CD8-positive, alpha-beta memory T cell (primary cell): ENCODE measurements around the gene FAM234B. TPM values are rescaled to one million over a fixed set of nuclear protein-coding genes. Genes with fewer than 3 reads are reported as not detected.
"Not testable (repeated sequence)": the region's sequence is repeated elsewhere in the genome, so short reads cannot be mapped to it uniquely, and the experiment has no call there.

Source experiments
- CTCF ChIA-PET: fragments of 350-600 bp; sonication (Branson Sonifier 250); formaldehyde crosslinking; loops from one replicate; lab custom pipeline; 2021; ENCODE audit warnings: antibody characterized with exemption; lab: Charles Lee
- POLR2A ChIA-PET: fragments of 350-600 bp; sonication (Branson Sonifier 250); formaldehyde crosslinking; loops from one replicate; lab custom pipeline; 2021; ENCODE audit warnings: antibody characterized with exemption; lab: Charles Lee
- DNase-seq, 5 donors: peaks; one replicate each; pipeline versions ENCODE4 v3.0.0 to v3.0.0-alpha.2; 2020 to 2022; ENCODE audit warnings: mixed read lengths in 1 of 5
- H3K27ac ChIP-seq: one replicate; pipeline ENCODE4 v1.7.0; 2013; ENCODE audit warnings: low read depth, mild to moderate bottlenecking, low read length, moderate library complexity
- H3K27me3 ChIP-seq: 2 replicates; pipeline ENCODE4 v1.7.0; 2013; ENCODE audit warnings: low read length, mild to moderate bottlenecking; ENCODE audit not compliant: insufficient read depth, poor library complexity, severe bottlenecking
- H3K36me3 ChIP-seq: 2 replicates; pipeline ENCODE4 v1.7.0; 2013; ENCODE audit warnings: mild to moderate bottlenecking, low read length, moderate library complexity; ENCODE audit not compliant: insufficient read depth
- H3K4me1 ChIP-seq: 2 replicates; pipeline ENCODE4 v1.7.0; 2013; ENCODE audit warnings: mild to moderate bottlenecking, low read length, moderate library complexity; ENCODE audit not compliant: insufficient read depth
- H3K4me3 ChIP-seq: 2 replicates; pipeline ENCODE4 v1.7.0; 2013; ENCODE audit warnings: mild to moderate bottlenecking, low read length
- H3K9me3 ChIP-seq: 2 replicates; pipeline ENCODE4 v1.7.0; 2013; ENCODE audit warnings: mild to moderate bottlenecking, low read length
- H3K27ac Mint-ChIP-seq, 8 donors: one replicate each; pipeline ENCODE4 v1.8.0; 2020 to 2021; ENCODE audit warnings: mixed read lengths in 8 of 8, mild to moderate bottlenecking in 6 of 8, inconsistent platforms in 3 of 8, moderate library complexity in 3 of 8
- H3K27me3 Mint-ChIP-seq, 2 donors: one replicate each; pipeline ENCODE4 v1.8.0; 2020 to 2021; ENCODE audit warnings: mixed read lengths in 2 of 2, mild to moderate bottlenecking in 1 of 2, moderate library complexity in 1 of 2
- H3K36me3 Mint-ChIP-seq, 3 donors: one replicate each; pipeline ENCODE4 v1.8.0; 2020 to 2021; ENCODE audit warnings: mixed read lengths in 3 of 3, inconsistent platforms in 1 of 3, mild to moderate bottlenecking in 1 of 3
- H3K4me1 Mint-ChIP-seq, 3 donors: one replicate each; pipeline ENCODE4 v1.8.0; 2020 to 2021; ENCODE audit warnings: mixed read lengths in 3 of 3, inconsistent platforms in 1 of 3, mild to moderate bottlenecking in 1 of 3
- H3K4me3 Mint-ChIP-seq, 7 donors: one replicate each; pipeline ENCODE4 v1.8.0; 2020 to 2021; ENCODE audit warnings: mixed read lengths in 7 of 7, mild to moderate bottlenecking in 6 of 7, moderate library complexity in 4 of 7, inconsistent platforms in 2 of 7
- H3K9me3 Mint-ChIP-seq, 5 donors: one replicate each; pipeline ENCODE4 v1.8.0; 2020 to 2022; ENCODE audit warnings: mixed read lengths in 5 of 5, mild to moderate bottlenecking in 3 of 5, moderate library complexity in 2 of 5, inconsistent platforms in 1 of 5
- polyA plus RNA-seq: library from polyadenylated mRNA; unstranded; fragments of 300-500 nt; fragmentation: Illumina TruSeq; gene quantifications from one replicate; pipeline ENCODE4 v1.2.3, GENCODE V29; 2021
- total RNA-seq, 2 experiments: library from RNA; stranded (reverse); gene quantifications; one replicate each; pipeline ENCODE4 v1.2.3, GENCODE V29; 2021

FAM234B gene
- total and polyA plus RNA-seq, 3 experiments from 2014 or later = 2.9 to 6.5 (median 5.2) TPM

DNA sequence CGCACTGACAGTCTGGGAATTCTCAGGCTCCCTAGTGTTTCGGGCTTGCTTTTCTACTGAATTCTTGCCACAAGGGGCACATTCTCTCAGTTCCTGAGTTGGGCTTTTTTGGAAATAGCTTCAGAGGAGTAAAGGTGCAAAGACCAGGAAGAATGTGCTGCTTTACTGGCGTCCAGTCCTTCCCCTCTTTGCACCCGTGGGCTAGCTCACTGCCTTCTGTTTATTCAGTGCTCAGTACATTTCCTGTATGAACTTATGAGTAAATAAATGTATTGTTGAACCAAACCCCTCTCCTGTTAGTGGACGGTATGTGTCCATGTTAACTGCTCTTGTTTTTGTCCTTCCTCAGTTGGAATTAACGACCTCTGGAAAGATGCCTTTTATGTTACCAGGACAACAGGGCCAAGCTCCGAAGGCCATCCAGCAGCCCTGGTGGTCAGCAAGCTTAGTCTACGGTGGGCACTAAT is 35.3 kb downstream of the FAM234B start:
- H3K27me3 ChIP-seq = no peaks in the 10 kb centered on the region
- H3K36me3 ChIP-seq = peaks cover 13% of the 10 kb centered on the region
- no peaks in the 10 kb centered on the region for H3K4me1 Mint-ChIP-seq
- H3K4me3 ChIP-seq = no peak overlapping the region
- H3K4me3 Mint-ChIP-seq = no peak overlapping the region
- H3K9me3 Mint-ChIP-seq = no peaks in the 10 kb centered on the region
- no peaks in the 10 kb centered on the region for H3K9me3 ChIP-seq
- no peak overlapping the region for H3K27ac ChIP-seq
- H3K36me3 Mint-ChIP-seq = peaks cover 10 to 40% (median 21%) of the 10 kb centered on the region in 3 donors
- CTCF ChIA-PET = interaction anchor here (0.9 kb wide), 1 partner anchor 165 kb away, joined by 3 read pairs; no protein-coding TSS in a partner anchor
- POLR2A ChIA-PET = no interaction called here
- no peaks in the 10 kb centered on the region for H3K4me1 ChIP-seq
- no peak for DNase-seq
- H3K27ac Mint-ChIP-seq = no peak overlapping the region
- H3K27me3 Mint-ChIP-seq = no peaks in the 10 kb centered on the region

DNA sequence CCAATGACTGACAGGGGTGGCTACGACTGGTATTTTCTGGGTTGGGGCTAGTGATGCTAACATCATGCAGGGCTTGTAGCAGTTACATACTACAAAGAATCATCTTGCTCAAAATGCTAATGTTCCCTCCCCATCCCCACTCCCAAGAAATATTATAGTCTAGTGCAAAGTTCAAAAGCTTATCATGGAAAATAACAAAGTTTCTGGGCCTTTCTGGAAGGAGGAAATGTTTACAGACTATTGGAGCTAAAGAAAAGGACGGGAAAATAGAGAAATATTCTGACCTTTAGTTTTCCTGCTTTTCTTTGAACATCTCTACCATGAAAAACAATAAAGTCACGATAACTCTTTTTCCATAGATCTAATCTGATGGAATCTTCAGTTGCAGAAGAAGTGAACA is 36.1 kb downstream of the FAM234B start:
- H3K36me3 ChIP-seq = peaks cover 13% of the 10 kb centered on the region
- H3K9me3 ChIP-seq = no peaks in the 10 kb centered on the region
- H3K27me3 ChIP-seq = no peaks in the 10 kb centered on the region
- Mint-ChIP-seq H3K27ac (no peak overlapping the region), H3K36me3 (peaks cover 13 to 38% (median 21%) of the 10 kb centered on the region in 3 donors), H3K4me3 (no peak overlapping the region), H3K27me3 (no peaks in the 10 kb centered on the region), H3K9me3 (no peaks in the 10 kb centered on the region), H3K4me1 (no peaks in the 10 kb centered on the region)
- no peak overlapping the region for H3K4me3 ChIP-seq
- ChIA-PET POLR2A (no interaction called here), CTCF (interaction anchor here (0.9 kb wide), 1 partner anchor 165 kb away, joined by 3 read pairs; no protein-coding TSS in a partner anchor)
- H3K27ac ChIP-seq = no peak overlapping the region
- no peaks in the 10 kb centered on the region for H3K4me1 ChIP-seq
- no peak for DNase-seq

DNA sequence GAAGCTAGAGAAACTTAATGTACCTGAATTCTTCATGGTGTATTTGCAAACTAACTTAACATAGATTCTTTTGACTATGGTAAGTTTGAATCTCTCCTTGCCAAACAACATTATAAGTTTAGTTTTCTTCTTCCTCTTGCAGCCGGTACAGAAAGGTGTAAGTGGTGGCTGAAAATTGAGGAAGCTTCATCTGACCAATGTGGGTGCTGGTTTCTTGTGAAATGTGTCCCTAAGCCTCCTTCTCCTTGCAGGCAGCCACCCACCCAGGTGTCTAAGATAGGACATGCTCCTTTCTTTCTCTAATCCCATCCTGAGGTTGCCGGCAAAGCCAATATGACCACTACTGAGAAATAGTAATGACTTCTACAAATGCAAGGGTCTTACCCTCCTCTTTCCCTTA is 38.7 kb downstream of the FAM234B start:
- Histone ChIP-seq H3K27me3 (no peaks in the 10 kb centered on the region), H3K4me1 (no peaks in the 10 kb centered on the region), H3K27ac (no peak overlapping the region), H3K36me3 (peaks cover 7% of the 10 kb centered on the region), H3K9me3 (no peaks in the 10 kb centered on the region), H3K4me3 (no peak overlapping the region)
- ChIA-PET POLR2A (no interaction called here), CTCF (no interaction called here)
- no peak for DNase-seq
- no peaks in the 10 kb centered on the region for H3K4me1 Mint-ChIP-seq
- H3K36me3 Mint-ChIP-seq = peaks cover 14 to 25% (median 16%) of the 10 kb centered on the region in 3 donors
- peaks cover 0 to 2% (median 0%) of the 10 kb centered on the region in 5 donors for H3K9me3 Mint-ChIP-seq
- no peak overlapping the region for H3K27ac Mint-ChIP-seq
- no peaks in the 10 kb centered on the region for H3K27me3 Mint-ChIP-seq
- H3K4me3 Mint-ChIP-seq = no peak overlapping the region

DNA sequence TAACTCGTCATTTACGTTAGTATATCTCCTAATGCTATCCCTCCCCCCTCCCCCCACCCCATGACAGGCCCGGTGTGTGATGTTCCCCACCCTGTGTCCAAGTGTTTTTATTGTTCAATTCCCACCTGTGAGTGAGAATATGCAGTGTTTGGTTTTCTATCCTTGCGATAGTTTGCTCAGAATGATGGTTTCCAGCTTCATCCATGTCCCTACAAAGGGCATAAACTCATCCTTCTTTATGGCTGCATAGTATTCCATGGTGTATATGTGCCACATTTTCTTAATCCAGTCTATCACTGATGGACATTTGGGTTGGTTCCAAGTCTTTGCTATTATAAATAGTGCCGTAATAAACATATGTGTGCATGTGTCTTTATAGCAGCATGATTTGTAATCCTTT is 39.5 kb downstream of the FAM234B start:
- H3K9me3 Mint-ChIP-seq, H3K27ac ChIP-seq, POLR2A ChIA-PET, H3K4me1 ChIP-seq, H3K4me3 ChIP-seq, H3K27ac Mint-ChIP-seq, DNase-seq, H3K27me3 Mint-ChIP-seq, H3K4me1 Mint-ChIP-seq, H3K9me3 ChIP-seq, H3K4me3 Mint-ChIP-seq, H3K27me3 ChIP-seq, H3K36me3 ChIP-seq, CTCF ChIA-PET: not testable (repeated sequence)
- H3K36me3 Mint-ChIP-seq = peaks cover 14 to 24% (median 14%) of the 10 kb centered on the region in 3 donors

DNA sequence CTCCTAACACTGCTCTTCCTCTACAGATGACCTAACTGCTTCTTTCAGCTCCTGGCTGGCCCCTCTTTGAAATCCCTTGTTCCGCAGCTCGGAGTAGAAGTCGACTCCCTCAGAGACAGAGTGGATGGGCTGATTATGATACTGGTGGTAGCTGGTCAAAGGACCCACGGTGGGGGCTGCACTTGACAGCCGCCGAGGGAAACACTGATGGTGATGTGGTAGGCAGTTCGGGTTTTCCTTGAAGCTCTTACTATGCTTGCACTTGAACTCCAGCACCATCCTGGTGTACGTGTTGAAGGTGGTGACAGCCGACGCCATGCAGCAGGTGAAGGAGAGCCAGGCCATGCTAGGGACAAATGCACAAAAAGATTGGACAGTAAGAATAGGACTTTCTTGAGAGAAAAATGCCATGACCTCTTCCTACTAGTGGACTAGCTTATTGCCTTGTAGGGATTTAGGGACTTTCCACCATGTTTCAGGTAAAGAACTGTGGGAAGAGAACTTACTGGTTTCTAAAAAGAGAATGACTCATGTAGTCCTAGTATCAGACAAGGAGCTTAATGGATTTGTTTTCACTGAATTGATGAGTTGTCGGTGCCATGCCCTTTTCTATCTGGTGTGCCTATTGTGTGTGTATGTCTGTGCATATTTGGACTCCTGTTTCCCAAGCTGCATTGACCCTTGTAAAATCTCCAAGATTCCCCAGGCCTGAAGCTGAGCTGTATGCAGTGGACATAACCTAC is 40.9 kb downstream of the FAM234B start:
- peaks cover under 1% of the 10 kb centered on the region for H3K36me3 ChIP-seq
- POLR2A ChIA-PET = no interaction called here

DNA sequence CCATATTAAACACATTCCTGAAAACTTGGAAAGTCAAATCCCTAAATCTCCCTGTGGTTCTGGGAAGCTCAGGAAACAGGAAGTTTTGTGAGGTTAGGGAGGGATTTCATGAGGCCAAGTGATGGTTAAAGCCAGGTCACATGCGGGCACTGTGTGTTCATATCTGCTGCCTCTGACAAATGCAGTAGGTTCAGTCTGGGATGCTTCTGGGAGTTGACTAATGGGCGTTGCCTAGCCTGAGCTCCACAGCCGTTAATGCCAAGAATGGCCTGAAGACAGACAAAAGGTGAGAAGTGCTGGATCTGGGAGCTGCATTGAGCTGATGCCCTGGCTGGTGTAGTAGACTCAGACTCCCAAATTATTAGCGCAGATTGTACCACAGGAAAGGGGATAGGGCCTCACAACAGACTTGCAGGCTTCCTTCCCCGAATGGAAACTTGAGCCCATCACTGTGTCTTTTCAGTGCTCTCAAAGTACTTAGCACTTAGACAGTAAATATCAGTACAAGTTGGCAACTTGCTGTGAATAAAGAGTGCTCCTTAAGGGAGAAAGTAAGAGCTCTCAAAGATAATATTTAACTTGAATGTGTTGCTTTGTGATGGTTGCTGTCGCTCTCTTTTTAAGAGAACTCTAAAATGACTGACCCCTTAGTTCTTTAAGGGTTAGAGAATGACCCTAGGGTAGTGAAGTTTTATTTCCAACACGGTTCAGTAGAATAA is 41.9 kb downstream of the FAM234B start:
- H3K9me3 Mint-ChIP-seq = peaks cover 0 to 2% (median 0%) of the 10 kb centered on the region in 5 donors
- no peaks in the 10 kb centered on the region for H3K27me3 ChIP-seq
- ChIA-PET POLR2A (no interaction called here), CTCF (interaction anchor here (0.7 to 2.0 kb wide), 2 partner anchors 10 to 125 kb away, joined by 3 to 5 read pairs; no protein-coding TSS in a partner anchor)
- H3K9me3 ChIP-seq = no peaks in the 10 kb centered on the region
- H3K4me1 ChIP-seq = no peaks in the 10 kb centered on the region
- peak overlapping the region in 1 of 8 donors; percentile 82 for H3K27ac Mint-ChIP-seq
- H3K4me1 Mint-ChIP-seq = no peaks in the 10 kb centered on the region
- no peaks in the 10 kb centered on the region for H3K27me3 Mint-ChIP-seq
- no peaks in the 10 kb centered on the region for H3K36me3 ChIP-seq
- no peak for DNase-seq
- H3K36me3 Mint-ChIP-seq = peaks cover 5 to 6% (median 5%) of the 10 kb centered on the region in 3 donors
- no peak overlapping the region for H3K4me3 ChIP-seq
- no peak overlapping the region for H3K27ac ChIP-seq
- no peak overlapping the region for H3K4me3 Mint-ChIP-seq

More for the DNA sequence above, 40.9 kb downstream of the FAM234B start:
- H3K27ac Mint-ChIP-seq = no peak overlapping the region
- H3K27me3 ChIP-seq = no peaks in the 10 kb centered on the region
- H3K36me3 Mint-ChIP-seq = peaks cover 6 to 15% (median 13%) of the 10 kb centered on the region in 3 donors
- H3K27me3 Mint-ChIP-seq = no peaks in the 10 kb centered on the region
- H3K27ac ChIP-seq = no peak overlapping the region
- DNase-seq = no peak
- H3K4me3 Mint-ChIP-seq = no peak overlapping the region
- CTCF ChIA-PET = interaction anchor here (0.7 kb wide), 1 partner anchor 127 kb away, joined by 3 read pairs; no protein-coding TSS in a partner anchor
- H3K4me3 ChIP-seq = no peak overlapping the region
- H3K9me3 ChIP-seq = no peaks in the 10 kb centered on the region
- H3K4me1 Mint-ChIP-seq = no peaks in the 10 kb centered on the region
- H3K9me3 Mint-ChIP-seq = peaks cover 0 to 2% (median 0%) of the 10 kb centered on the region in 5 donors
- H3K4me1 ChIP-seq = no peaks in the 10 kb centered on the region

DNA sequence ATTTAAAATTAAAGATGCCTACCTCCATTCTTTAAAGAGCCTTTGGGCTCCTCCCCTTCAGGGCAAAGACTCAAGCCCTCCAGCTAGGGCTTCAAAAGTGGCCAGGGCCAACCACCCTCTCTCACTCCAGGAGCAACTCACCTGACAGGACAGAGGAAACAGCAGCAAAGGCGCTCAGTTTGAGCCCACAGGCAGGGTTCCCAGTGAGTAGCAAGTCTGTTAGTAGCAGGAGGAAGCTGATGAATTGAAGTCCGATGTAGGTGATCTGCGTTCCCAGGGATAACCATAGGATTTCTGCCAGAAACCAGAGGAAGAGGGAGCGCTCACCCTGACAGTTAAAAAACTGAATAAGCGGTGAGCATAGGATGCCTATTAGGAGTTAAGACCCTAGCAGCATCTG is 43.6 kb downstream of the FAM234B start:
- Mint-ChIP-seq H3K4me3 (no peak overlapping the region), H3K36me3 (peaks cover 0 to 6% (median 1%) of the 10 kb centered on the region in 3 donors), H3K4me1 (no peaks in the 10 kb centered on the region), H3K9me3 (peaks cover 0 to 2% (median 0%) of the 10 kb centered on the region in 5 donors), H3K27ac (no peak overlapping the region), H3K27me3 (peaks cover 0 to 5% of the 10 kb centered on the region in 2 donors)
- Histone ChIP-seq H3K9me3 (no peaks in the 10 kb centered on the region), H3K27me3 (no peaks in the 10 kb centered on the region), H3K27ac (no peak overlapping the region), H3K4me1 (no peaks in the 10 kb centered on the region), H3K36me3 (no peaks in the 10 kb centered on the region), H3K4me3 (no peak overlapping the region)
- no peak for DNase-seq
- ChIA-PET POLR2A (interaction anchor here (0.6 kb wide), 1 partner anchor 124 kb away, joined by 3 read pairs; no protein-coding TSS in a partner anchor), CTCF (interaction anchor here (1.6 to 2.0 kb wide), 2 partner anchors 9 to 124 kb away, joined by 5 to 7 read pairs; no protein-coding TSS in a partner anchor)
